PFSK-1 (cell line): Measurements from ENCODE around the gene RBM47.

Experiments used
- FOXP2 ChIP-seq: optimal IDR thresholded peaks from 2 replicates; pipeline ENCODE3; 2011; ENCODE audit warnings: borderline replicate concordance, control low read depth, inconsistent platforms; ENCODE audit not compliant: insufficient read depth; ENCODE audit errors: extremely low read length, extremely low read depth
- POLR2AphosphoS5 ChIP-seq: IDR thresholded peaks from 2 replicates; pipeline ENCODE4 v1.6.1; 2012; ENCODE audit warnings: low read depth, mild to moderate bottlenecking, control low read depth, low read length, moderate library complexity
- REST ChIP-seq, 2 experiments: IDR thresholded peaks; 2 replicates each; pipeline versions ENCODE4 v1.6.1 to v1.8.0; 2011 to 2012; ENCODE audit warnings: low read depth in 2 of 2, low read length in 2 of 2, control low read depth in 1 of 2, inconsistent platforms in 1 of 2, mild to moderate bottlenecking in 1 of 2, moderate library complexity in 1 of 2; ENCODE audit not compliant: insufficient read depth in 1 of 2
- SIN3A ChIP-seq: IDR thresholded peaks from 2 replicates; pipeline ENCODE4 v1.6.1; 2012; ENCODE audit warnings: mild to moderate bottlenecking, low read length, moderate library complexity, borderline replicate concordance; ENCODE audit not compliant: insufficient read depth
- TAF1 ChIP-seq: IDR thresholded peaks from 2 replicates; pipeline ENCODE4 v1.6.1; 2012; ENCODE audit warnings: low read length, control low read depth, borderline replicate concordance; ENCODE audit not compliant: insufficient read depth

- TF ChIP-seq POLR2AphosphoS5 (no peak), SIN3A (no peak), REST (IDR thresholded peaks at IDR 0.05; ENCODE audit: insufficient read depth in 1 of 2, low read depth in 2 of 2, low read length in 2 of 2) (no peak), TAF1 (no peak), FOXP2 (no peak)
Measured at GRCh38 chr4:40595981-40596380, 33.7 kb downstream of the RBM47 start.
